ENCODE measurements around the gene RBMXL3.

The RBMXL3 gene

DNA sequence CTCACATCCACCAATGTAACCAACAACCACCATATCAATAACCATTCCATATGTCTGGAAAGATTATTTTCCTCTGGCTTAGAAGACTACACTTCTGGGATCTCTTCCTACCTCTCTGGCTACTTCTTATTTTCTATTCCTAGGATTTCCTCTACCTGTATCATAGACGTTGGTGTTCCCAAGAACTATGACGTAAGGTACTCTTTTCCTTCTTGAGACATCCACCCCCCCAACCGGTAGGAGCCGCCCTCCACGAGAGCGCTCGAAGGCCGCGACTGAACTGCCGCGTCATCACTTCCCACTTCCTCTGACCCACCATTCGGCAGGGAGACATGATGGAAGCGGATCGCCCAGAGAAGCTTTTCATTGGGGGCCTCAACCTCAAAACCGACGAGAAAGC, at the start of gene RBMXL3:
Gene RBMXL3 (plus strand): TSS at position 301 of the 400 bp plus-strand sequence. CDS start 32 bp downstream, at position 333.
- no peak within 1 kb of the TSS for H3K27ac ChIP-seq (ENCODE audit: low read depth, low read length)
- no peak within 1 kb of the TSS for H3K9ac ChIP-seq (ENCODE audit: low read length)
- H3K9me3 ChIP-seq (ENCODE audit: low read length): no peaks in the 10 kb centered on the region
- no peaks in the 10 kb centered on the region for H3K27me3 ChIP-seq (ENCODE audit: control insufficient read depth in 1 of 2, insufficient read depth in 2 of 2, low read length in 2 of 2)
- no peaks in the 10 kb centered on the region for H3K36me3 ChIP-seq (ENCODE audit: insufficient read depth, low read length)
- H3K4me3 ChIP-seq (ENCODE audit: low read depth in 1 of 2, low read length in 2 of 2): no peak within 1 kb of the TSS
- H3K4me1 ChIP-seq (ENCODE audit: insufficient read depth, low read length): no peaks in the 10 kb centered on the region

DNA sequence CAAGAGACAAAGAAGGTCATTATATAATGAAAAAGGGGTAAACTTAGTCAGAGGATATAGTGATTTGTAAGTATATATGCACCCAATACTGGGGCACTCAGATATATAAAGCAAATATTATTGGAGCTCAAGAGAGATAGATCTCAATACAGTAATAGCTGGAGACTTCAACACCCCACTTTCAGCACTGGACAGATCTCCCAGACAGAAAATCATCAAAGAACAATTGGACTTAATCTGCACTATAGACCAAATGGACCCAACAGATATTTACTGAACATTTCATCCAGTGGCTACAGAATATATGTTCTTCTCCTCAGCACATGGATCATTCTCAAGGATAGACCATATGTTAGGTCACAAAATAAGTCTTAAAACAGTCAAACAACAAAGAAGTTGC, 47.2 kb upstream of the RBMXL3 start:
- Histone ChIP-seq H3K36me3 (ENCODE audit: insufficient read depth, low read length) (no peaks in the 10 kb centered on the region), H3K4me1 (ENCODE audit: insufficient read depth, low read length) (no peaks in the 10 kb centered on the region), H3K4me3 (ENCODE audit: low read depth in 1 of 2, low read length in 2 of 2) (no peak overlapping the region), H3K27me3 (ENCODE audit: control insufficient read depth in 1 of 2, insufficient read depth in 2 of 2, low read length in 2 of 2) (no peaks in the 10 kb centered on the region), H3K9me3 (ENCODE audit: low read length) (no peaks in the 10 kb centered on the region), H3K27ac (ENCODE audit: low read depth, low read length) (no peak overlapping the region), H3K9ac (ENCODE audit: low read length) (no peak overlapping the region)

DNA sequence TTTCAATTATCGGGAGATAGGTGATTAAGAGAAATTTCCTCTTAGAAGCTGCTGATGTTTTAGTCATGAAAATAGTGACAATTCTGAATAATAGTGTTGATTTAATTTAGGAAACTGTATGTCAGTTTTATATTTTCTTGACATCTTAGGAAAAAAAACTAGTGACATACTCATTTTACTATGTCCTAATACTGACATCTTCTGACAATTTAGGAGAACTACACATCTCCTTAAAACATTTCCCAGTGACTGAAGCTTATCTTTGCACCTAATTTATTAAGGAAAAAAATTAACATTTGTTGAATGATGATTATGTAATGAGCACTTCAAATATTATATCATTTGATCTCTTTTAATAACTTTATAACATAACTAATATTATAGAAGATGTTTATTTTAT, 42.0 kb upstream of the RBMXL3 start:
- Histone ChIP-seq H3K36me3 (ENCODE audit: insufficient read depth, low read length) (peaks cover 3% of the 10 kb centered on the region), H3K4me3 (ENCODE audit: low read depth in 1 of 2, low read length in 2 of 2) (no peak overlapping the region), H3K27me3 (ENCODE audit: control insufficient read depth in 1 of 2, insufficient read depth in 2 of 2, low read length in 2 of 2) (no peaks in the 10 kb centered on the region), H3K4me1 (ENCODE audit: insufficient read depth, low read length) (no peaks in the 10 kb centered on the region), H3K9ac (ENCODE audit: low read length) (no peak overlapping the region), H3K9me3 (ENCODE audit: low read length) (no peaks in the 10 kb centered on the region), H3K27ac (ENCODE audit: low read depth, low read length) (no peak overlapping the region)

DNA sequence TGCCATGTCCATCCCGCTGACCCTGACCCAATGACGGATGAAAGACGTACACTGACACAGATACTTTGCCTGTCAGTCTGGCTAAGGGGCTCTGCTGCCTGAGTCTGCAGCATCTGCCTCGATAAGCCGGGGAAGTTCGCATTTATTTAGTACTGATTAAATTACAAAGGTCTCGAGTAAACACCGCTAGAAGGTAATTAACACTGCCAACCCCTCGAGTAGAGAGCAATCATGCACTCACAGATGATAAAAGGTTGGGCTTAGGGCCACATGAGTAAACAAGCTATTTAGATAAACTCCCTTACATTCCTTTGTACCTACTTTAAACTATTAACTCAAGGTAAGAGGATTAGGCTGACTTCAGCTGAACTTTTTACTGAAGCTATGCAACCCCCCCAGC, 16.0 kb upstream of the RBMXL3 start:
- H3K27ac ChIP-seq (ENCODE audit: low read depth, low read length): no peak overlapping the region

DNA sequence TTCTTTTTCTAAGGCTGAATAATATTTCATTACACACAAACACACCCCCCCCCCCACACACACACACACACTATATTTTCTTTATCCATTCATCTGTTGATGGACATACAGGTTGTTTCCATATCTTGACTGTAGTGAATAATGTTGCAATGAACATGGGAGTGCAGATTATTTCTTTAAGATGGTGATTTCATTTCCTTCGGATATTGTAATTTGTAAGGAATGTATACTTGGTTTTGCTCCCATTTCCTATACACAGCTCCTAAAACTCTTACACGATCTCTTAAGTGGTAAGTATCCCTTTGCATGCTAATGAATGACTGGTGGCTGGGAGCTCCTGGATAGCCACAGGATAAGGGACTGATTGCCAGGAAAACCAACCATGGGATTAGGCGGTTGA, 14.7 kb upstream of the RBMXL3 start:
- Histone ChIP-seq H3K4me3 (ENCODE audit: low read depth in 1 of 2, low read length in 2 of 2) (no peak overlapping the region), H3K27me3 (ENCODE audit: control insufficient read depth in 1 of 2, insufficient read depth in 2 of 2, low read length in 2 of 2) (no peaks in the 10 kb centered on the region), H3K4me1 (ENCODE audit: insufficient read depth, low read length) (no peaks in the 10 kb centered on the region), H3K9me3 (ENCODE audit: low read length) (no peaks in the 10 kb centered on the region), H3K27ac (ENCODE audit: low read depth, low read length) (no peak overlapping the region), H3K36me3 (ENCODE audit: insufficient read depth, low read length) (no peaks in the 10 kb centered on the region), H3K9ac (ENCODE audit: low read length) (no peak overlapping the region)

More for the DNA sequence above, 16.0 kb upstream of the RBMXL3 start:
- Histone ChIP-seq H3K9me3 (ENCODE audit: low read length) (no peaks in the 10 kb centered on the region), H3K4me3 (ENCODE audit: low read depth in 1 of 2, low read length in 2 of 2) (no peak overlapping the region), H3K4me1 (ENCODE audit: insufficient read depth, low read length) (no peaks in the 10 kb centered on the region), H3K9ac (ENCODE audit: low read length) (no peak overlapping the region), H3K36me3 (ENCODE audit: insufficient read depth, low read length) (no peaks in the 10 kb centered on the region), H3K27me3 (ENCODE audit: control insufficient read depth in 1 of 2, insufficient read depth in 2 of 2, low read length in 2 of 2) (no peaks in the 10 kb centered on the region)

DNA sequence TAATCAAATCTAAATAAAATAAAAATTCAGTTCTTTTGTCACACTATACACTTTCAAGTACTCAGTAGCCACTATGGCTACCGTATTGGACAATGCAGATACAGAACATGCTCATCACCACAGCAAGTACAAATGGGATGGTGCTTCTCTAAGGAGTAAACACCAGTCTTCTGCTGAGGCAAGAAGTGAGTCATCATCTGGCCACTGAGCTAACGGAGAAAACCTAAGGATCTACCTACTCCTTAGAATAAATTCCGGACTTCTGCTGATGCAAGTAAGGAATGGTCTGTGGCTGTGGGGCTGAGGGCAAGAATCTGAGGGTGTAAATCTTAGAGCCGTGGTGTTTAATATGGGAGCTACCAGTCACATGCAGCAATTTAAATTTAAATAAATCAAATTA, 11.3 kb upstream of the RBMXL3 start:
- no peak overlapping the region for H3K27ac ChIP-seq (ENCODE audit: low read depth, low read length)
- no peaks in the 10 kb centered on the region for H3K27me3 ChIP-seq (ENCODE audit: control insufficient read depth in 1 of 2, insufficient read depth in 2 of 2, low read length in 2 of 2)
- H3K36me3 ChIP-seq (ENCODE audit: insufficient read depth, low read length): no peaks in the 10 kb centered on the region
- H3K4me1 ChIP-seq (ENCODE audit: insufficient read depth, low read length): no peaks in the 10 kb centered on the region
- no peak overlapping the region for H3K9ac ChIP-seq (ENCODE audit: low read length)
- H3K9me3 ChIP-seq (ENCODE audit: low read length): no peaks in the 10 kb centered on the region
- no peak overlapping the region for H3K4me3 ChIP-seq (ENCODE audit: low read depth in 1 of 2, low read length in 2 of 2)

DNA sequence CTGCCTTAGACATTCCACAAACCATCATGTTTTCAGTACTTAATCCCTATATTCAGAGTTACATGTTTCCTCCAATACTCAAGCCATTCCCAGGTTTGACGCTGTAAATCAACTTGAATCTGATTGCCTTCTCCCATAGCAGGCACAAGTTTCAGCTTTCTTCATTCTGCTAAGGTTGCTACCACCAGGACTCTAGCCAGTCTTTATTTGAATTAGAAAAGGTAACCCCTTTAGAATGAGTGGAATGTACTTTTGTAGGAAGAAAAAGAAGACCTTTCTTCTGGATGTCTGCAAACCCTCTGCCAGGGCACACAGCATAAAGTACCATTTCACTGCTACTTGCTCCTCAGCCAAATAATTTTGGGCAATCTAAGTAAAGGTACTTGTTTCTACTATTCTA, 10.7 kb upstream of the RBMXL3 start:
- Histone ChIP-seq H3K4me3 (ENCODE audit: low read depth in 1 of 2, low read length in 2 of 2) (no peak overlapping the region), H3K9me3 (ENCODE audit: low read length) (no peaks in the 10 kb centered on the region), H3K27ac (ENCODE audit: low read depth, low read length) (no peak overlapping the region), H3K27me3 (ENCODE audit: control insufficient read depth in 1 of 2, insufficient read depth in 2 of 2, low read length in 2 of 2) (no peaks in the 10 kb centered on the region), H3K4me1 (ENCODE audit: insufficient read depth, low read length) (no peaks in the 10 kb centered on the region), H3K36me3 (ENCODE audit: insufficient read depth, low read length) (no peaks in the 10 kb centered on the region), H3K9ac (ENCODE audit: low read length) (no peak overlapping the region)

DNA sequence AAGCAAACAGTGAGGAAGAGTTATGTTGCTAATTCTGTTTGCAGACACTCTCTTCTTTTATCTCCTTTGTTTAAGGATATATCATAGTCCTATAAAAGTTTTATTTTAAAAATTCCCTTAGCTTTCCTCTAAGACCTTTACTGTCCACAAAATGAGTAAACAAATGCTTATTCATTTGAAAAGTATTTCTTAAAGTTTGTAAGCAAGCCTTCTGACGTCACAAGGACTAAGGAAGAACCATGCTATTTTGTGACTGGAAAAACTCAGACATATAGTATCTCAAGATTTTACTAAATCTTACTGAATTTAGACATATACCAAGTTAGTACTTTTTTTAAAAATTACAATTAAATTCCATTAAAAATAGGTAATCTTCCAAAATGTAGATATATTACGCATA, 5.2 kb upstream of the RBMXL3 start:
- Histone ChIP-seq H3K9ac (ENCODE audit: low read length) (no peak overlapping the region), H3K4me1 (ENCODE audit: insufficient read depth, low read length) (no peaks in the 10 kb centered on the region), H3K27me3 (ENCODE audit: control insufficient read depth in 1 of 2, insufficient read depth in 2 of 2, low read length in 2 of 2) (no peaks in the 10 kb centered on the region), H3K9me3 (ENCODE audit: low read length) (no peaks in the 10 kb centered on the region), H3K36me3 (ENCODE audit: insufficient read depth, low read length) (no peaks in the 10 kb centered on the region), H3K27ac (ENCODE audit: low read depth, low read length) (no peak overlapping the region), H3K4me3 (ENCODE audit: low read depth in 1 of 2, low read length in 2 of 2) (no peak overlapping the region)

DNA sequence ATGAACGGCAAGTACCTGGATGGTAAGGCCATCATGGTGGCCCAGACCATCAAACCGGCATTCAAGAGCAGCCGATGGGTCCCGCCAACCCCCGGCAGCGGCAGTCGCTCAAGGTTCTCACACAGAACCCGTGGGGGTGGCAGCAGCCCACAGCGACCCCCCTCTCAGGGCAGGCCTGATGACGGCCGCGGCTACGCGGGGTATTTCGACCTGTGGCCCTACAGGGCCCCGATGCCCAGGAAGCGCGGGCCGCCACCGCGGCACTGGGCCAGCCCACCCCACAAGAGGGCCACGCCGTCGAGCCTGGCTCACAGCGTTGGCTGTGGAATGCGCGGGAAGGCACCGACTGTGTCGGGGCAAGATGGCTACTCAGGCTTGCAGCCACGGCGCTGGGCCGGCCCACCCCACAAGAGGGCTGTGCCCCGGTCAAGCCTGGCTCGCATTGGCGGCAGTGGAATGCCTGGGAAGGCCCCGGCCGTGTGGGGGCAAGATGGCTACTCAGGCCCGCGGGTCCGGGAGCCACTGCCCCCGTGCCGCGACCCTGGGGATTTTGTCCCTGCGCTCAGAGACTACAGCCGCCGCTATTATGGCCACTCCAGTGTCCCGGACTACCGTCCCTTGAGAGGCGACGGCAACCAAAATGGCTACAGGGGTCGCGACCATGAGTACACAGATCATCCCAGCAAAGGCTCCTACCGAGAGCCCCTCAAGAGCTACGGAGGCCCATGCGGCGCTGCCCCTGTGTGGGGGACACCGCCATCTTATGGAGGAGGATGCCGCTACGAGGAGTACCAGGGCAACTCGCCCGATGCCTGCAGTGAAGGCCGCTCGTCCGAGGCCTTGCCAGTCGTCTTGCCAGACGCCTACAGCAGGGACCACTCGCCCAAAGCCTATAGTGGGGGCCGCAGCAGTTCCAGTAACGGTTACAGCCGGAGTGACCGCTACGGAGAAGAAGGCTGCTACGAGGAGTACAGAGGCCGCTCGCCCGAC, 731 bp downstream of the RBMXL3 start:
- Histone ChIP-seq H3K36me3 (ENCODE audit: insufficient read depth, low read length) (no peaks in the 10 kb centered on the region), H3K27ac (ENCODE audit: low read depth, low read length) (no peak overlapping the region), H3K4me1 (ENCODE audit: insufficient read depth, low read length) (no peaks in the 10 kb centered on the region), H3K9me3 (ENCODE audit: low read length) (no peaks in the 10 kb centered on the region), H3K27me3 (ENCODE audit: control insufficient read depth in 1 of 2, insufficient read depth in 2 of 2, low read length in 2 of 2) (no peaks in the 10 kb centered on the region), H3K9ac (ENCODE audit: low read length) (no peak overlapping the region), H3K4me3 (ENCODE audit: low read depth in 1 of 2, low read length in 2 of 2) (no peak overlapping the region)

DNA sequence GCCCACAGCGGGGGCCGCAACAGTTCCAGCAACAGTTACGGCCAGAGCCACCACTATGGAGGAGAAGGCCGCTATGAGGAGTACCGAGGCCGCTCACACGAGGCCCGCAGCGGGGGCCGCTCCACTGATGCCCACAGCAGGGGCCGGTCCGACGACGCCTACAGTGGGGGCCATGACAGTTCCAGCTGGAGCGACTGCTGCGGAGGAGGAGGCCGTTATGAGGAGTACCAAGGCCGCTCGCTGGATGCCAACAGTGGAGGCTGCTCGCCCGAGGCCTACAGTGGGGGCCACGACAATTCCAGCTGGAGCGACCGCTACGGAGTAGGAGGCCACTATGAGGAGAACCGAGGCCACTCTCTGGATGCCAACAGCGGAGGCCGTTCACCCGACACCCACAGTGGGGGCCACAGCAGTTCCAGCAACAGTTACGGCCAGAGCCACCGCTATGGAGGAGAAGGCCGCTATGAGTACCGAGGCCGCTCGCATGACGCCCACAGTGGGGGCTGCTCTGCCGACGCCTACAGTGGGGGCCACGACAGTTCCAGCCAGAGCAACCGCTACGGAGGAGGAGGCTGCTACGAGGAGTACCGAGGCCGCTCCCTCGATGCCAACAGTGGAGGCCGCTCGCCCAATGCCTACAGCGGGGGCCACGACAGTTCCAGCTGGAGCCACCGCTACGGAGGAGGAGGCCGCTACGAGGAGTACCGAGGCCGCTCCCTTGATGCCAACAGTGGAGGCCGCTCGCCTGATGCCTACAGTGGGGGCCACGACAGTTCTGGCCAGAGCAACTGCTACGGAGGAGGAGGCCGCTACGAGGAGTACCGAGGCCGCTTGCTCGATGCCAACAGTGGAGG, 1.7 kb downstream of the RBMXL3 start:
- H3K36me3 ChIP-seq (ENCODE audit: insufficient read depth, low read length): no peaks in the 10 kb centered on the region
- H3K9me3 ChIP-seq (ENCODE audit: low read length): no peaks in the 10 kb centered on the region
- no peak overlapping the region for H3K27ac ChIP-seq (ENCODE audit: low read depth, low read length)
- no peaks in the 10 kb centered on the region for H3K4me1 ChIP-seq (ENCODE audit: insufficient read depth, low read length)
- no peak overlapping the region for H3K4me3 ChIP-seq (ENCODE audit: low read depth in 1 of 2, low read length in 2 of 2)
- no peak overlapping the region for H3K9ac ChIP-seq (ENCODE audit: low read length)
- H3K27me3 ChIP-seq (ENCODE audit: control insufficient read depth in 1 of 2, insufficient read depth in 2 of 2, low read length in 2 of 2): no peaks in the 10 kb centered on the region

DNA sequence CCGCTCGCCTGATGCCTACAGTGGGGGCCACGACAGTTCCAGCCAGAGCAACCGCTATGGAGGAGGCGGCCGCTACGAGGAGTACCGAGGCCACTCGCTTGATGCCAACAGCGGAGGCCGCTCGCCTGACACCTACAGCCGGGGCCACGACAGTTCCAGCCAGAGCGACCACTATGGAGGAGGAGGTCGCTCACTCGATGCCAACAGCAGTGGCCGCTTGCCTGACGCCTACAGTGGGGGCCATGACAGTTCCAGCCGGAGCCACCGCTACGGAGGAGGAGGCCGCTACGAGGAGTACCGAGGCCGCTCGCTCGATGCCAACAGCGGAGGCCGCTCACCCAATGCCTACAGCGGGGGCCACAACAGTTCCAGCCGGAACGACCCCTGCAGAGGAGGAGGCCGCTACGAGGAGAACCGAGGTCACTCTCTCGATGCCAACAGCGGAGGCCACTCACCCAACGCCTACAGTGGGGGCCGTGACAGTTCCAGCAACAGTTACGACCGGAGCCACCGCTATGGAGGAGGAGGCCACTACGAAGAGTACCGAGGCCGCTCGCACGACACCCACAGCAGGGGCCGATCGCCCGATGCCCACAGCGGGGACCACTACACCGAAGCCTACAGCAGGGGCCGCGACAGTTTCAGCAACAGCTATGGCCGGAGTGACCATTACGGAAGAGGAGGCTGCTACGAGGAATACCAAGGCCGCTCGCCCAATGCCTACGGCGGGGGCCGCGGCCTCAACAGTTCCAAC, 2.5 kb downstream of the RBMXL3 start:
- Histone ChIP-seq H3K27ac (ENCODE audit: low read depth, low read length) (no peak overlapping the region), H3K27me3 (ENCODE audit: control insufficient read depth in 1 of 2, insufficient read depth in 2 of 2, low read length in 2 of 2) (peaks cover 0 to 5% of the 10 kb centered on the region in 2 donors), H3K4me3 (ENCODE audit: low read depth in 1 of 2, low read length in 2 of 2) (no peak overlapping the region), H3K9ac (ENCODE audit: low read length) (no peak overlapping the region), H3K36me3 (ENCODE audit: insufficient read depth, low read length) (no peaks in the 10 kb centered on the region), H3K4me1 (ENCODE audit: insufficient read depth, low read length) (no peaks in the 10 kb centered on the region), H3K9me3 (ENCODE audit: low read length) (no peaks in the 10 kb centered on the region)

Measured in muscle layer of colon (tissue), 2 donors.